GM13976 (cell line): ENCODE data around the gene GATA2.

Experiments
- DNase-seq: peaks from one replicate; pipeline ENCODE4 v3.0.0; 2012; ENCODE audit warnings: low spot score
- CTCF ChIP-seq: IDR thresholded peaks from 2 replicates; pipeline ENCODE4 v1.5.1; 2012; ENCODE audit warnings: borderline replicate concordance, mild to moderate bottlenecking; ENCODE audit not compliant: insufficient read depth; ENCODE audit errors: extremely low read depth, missing control alignments, control extremely low read depth
- in situ Hi-C: fragments of 300-500 bp; cut with MboI; formaldehyde crosslinking; loops from one replicate; pipeline ENCODE4 v1.12.0; 2022; ENCODE audit warnings: low sequenced_read_pairs, mixed read lengths, inconsistent platforms; ENCODE audit not compliant: unreplicated experiment

The GATA2 gene

GRCh38 chr3:128505771-128506170 lies 12.8 kb upstream of the GATA2 start:
- no peak for TF ChIP-seq CTCF
- no peak for DNase-seq
- in situ Hi-C loops: no loop called here

DNA sequence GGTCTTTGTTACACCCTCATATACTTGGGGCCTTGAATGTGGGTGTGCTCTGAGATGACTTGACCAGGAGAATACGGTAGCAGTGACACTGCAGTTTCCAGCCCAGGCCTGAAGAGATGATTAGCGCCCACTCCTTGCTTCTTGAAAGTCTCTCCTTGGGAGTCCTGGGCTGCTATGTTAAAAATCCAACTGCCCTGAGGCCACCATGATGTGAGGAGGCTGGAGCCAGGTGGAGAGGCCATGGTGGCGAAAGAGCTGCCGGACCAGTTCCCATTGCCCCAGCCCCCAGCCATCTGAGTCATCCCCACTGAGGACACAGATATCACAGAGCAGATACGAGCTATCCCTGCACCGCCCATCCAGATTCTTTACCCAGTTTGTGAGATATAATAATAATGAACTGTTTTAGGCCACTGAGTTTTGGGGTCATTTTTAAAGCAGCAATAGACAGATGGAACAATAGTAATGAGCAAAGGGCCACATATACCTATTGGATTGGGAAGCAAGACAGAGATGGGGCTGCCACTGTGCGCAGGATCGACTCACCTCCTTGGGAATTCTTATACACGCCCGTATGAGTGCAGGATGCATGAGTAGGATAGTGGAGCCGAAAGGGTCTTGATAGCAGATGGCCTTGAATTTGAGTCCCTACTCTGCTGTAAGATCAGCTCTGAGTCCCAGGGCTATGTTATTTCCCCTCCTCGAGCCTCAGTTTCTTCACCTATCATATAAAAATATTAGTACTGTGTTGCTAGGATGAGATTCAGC lies 12.1 kb upstream of the GATA2 start:
- TF ChIP-seq CTCF: no peak
- in situ Hi-C loops: no loop called here
- DNase-seq: no peak

DNA sequence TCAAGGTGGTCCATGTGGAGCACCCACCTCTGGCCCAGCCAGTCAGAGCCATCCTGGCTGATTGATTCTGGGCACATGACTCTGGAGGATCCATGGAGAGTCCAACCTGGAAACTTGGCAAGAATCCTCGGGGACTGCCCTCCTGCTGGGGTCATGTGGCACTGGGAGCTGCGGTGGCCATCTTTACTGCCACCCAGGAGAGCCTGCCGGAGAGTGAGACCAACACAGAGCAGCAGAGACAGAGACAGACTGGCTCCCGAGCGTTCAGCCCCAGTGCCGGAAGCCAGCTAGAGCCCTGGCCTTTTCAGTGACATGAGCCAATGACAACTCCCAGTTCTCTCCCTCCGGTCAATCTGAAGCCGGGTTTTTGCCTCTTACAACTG lies 11.5 kb upstream of the GATA2 start:
- no peak for DNase-seq
- TF ChIP-seq CTCF: no peak
- in situ Hi-C loops: no loop called here

DNA sequence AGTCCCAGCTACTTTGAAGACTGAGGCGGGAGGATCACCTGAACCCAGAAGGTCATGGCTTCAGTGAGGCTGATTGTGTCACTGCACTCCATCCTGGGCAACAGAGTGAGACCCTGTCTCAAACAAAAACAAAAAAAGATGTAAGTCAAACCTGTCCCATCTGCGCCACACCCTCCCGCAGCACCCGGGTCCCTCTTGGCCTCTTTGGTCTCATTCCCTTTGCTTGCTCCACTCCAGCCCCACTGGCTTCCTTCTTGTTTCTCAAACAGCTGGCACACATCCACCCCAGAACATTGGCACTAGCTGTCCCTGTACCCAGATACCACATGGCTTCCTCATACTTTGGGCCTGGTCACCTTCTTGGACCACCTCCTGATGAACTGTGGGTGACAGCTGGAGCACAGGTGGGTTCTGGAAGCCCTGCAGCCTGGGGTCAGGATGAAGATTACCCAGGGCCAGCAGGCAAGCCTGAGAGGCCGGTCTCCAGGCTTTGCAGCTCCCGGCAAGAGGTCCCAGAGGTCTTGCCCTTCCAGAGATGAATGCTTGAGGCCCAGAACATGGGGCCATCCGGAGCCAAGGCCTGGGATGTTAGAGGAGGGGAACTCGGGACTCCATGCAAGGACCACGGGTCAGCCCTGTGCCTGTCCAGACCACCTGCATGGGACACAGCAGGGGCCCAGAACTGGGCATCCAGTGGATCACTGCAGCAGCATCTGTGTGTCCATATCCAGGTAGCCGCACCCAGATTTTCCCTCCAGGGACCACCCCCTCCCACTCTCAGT lies 10.9 kb upstream of the GATA2 start:
- in situ Hi-C loops: no loop called here
- no peak for DNase-seq
- no peak for TF ChIP-seq CTCF

GRCh38 chr3:128503164-128503651 lies 10.2 kb upstream of the GATA2 start:
- no peak for DNase-seq
- in situ Hi-C loops: no loop called here
- TF ChIP-seq CTCF: no peak

DNA sequence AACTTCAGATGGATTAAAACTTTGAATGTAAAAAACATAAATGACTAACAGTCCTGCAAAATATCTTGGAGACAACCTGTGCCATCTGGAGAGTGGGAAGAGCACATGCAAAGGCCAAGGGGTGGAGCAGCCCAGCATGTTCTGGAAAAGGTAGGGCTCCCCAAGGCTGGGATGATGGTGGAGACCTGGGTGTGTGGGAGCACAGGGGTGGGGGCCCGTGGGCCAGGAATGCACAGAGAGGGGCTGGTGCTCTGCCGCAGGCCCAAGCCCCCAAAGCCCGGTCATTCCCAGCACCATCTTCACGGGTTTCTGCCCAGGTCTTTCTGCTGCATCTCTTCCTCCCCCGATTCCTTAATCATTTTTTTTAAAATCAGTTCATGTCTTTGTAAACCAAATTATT lies 9.7 kb upstream of the GATA2 start:
- in situ Hi-C loops: no loop called here
- TF ChIP-seq CTCF: no peak
- DNase-seq: no peak
